Brain pericyte (primary cell): ENCODE measurements around the gene GRK4.
"Not testable (repeated sequence)": the region's sequence is repeated elsewhere in the genome, so short reads cannot be mapped to it uniquely, and the experiment has no call there.

ENCODE experiments used
- DNase-seq: peaks from one replicate; pipeline ENCODE4 v3.0.0-alpha.2; 2012; ENCODE audit warnings: low read depth, low spot score

Gene GRK4

GRCh38 chr4:2941138-2942036 is 22.0 kb upstream of the GRK4 start:
- no peak for DNase-seq

- DNase-seq, result no peak
Observed at GRCh38 chr4:2942037-2942531, 21.3 kb upstream of the GRK4 start.

DNA sequence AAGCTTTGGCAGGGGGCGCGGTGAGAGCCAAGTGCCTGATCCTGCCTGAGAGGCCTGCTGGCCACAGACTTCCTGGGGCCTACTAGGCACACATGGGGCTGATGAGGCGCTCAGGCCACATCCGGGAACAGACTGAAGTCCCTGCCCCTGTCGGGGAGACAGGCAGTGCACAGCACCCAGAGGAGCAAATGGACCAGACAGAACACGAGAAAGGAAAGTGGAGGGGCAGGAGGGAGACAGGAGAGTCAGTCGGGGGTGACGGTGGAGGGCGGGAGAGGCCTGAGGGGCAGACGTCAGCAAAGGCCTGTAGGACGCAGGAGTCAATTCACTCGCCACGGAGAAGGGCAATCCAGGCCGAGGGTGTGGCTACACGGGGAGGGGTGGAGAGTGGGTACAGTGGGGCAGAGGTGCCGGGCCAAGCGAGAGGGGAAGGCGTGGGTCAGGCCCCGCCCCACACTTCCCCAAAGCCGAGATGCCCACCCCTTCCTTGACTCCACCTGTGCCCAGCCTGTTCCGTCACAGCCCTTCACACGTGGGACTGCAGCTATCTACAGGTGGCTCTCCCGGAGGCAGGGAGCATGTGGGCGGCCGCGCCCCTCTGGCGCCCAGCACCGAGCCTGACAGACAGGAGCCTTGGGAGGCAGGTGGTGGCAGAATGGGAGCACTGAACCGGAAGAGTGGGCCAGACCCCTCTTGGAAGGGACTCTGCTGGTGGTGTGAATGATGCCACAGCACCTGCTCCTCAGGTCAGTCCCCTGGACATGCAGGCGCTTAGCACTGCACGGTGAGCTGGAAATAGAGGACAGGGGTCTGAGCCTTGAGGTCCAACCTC is 20.6 kb upstream of the GRK4 start:
- no peak for DNase-seq

DNA sequence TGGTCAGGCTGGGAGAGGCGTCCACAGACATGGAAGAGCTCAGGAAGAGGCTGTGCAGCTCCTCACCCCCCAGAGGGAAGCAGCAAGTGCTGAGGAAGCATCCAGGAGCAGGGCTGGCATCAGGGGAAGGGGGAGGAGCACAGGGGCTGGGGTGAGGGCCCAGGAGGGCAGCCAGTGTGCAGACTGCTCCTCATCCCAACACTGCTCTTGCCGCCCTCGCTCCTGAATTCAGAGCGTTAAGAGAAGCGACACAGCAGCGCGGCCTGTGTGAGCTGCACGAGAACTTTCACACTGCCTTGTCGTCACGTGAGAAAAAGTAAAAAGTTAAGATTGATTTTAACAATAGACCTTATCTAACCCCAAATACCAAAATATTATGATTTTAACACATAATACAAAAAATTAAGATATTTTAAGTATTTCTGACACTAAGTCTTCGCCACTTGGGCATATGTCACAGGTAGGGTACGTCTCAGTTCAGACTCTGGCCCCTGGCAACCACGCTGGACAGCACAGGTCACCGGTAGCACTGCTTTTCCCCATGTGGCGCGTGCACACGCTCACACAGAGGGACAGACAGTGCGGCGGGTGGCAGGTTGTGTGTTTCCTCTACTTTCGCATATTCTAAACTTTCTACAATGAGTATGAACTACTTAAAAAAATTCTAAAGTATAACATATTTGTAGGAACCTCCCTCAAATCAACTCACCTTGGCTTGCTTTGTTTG is 19.8 kb upstream of the GRK4 start:
- DNase-seq, result no peak

DNA sequence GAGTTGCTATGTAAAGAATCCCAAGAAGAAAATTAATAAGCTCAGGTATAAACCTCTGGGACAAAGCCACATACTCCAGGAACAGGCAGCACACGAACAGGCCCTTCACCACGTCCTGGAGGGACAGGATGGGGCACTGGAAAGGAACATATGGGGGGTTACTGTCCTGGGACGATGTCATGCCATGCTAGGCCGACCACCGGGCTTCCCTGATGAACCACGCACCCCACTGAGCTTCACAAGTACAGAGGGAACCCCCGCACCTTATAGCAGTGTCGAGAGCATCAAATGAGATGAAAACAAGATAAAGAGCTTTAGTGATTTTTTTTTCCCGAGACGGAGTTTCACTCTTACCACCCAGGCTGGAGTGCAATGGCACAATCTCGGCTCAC is 19.3 kb upstream of the GRK4 start:
- DNase-seq, result no peak

GRCh38 chr4:2944586-2945526 is 18.5 kb upstream of the GRK4 start:
- no peak for DNase-seq

DNA sequence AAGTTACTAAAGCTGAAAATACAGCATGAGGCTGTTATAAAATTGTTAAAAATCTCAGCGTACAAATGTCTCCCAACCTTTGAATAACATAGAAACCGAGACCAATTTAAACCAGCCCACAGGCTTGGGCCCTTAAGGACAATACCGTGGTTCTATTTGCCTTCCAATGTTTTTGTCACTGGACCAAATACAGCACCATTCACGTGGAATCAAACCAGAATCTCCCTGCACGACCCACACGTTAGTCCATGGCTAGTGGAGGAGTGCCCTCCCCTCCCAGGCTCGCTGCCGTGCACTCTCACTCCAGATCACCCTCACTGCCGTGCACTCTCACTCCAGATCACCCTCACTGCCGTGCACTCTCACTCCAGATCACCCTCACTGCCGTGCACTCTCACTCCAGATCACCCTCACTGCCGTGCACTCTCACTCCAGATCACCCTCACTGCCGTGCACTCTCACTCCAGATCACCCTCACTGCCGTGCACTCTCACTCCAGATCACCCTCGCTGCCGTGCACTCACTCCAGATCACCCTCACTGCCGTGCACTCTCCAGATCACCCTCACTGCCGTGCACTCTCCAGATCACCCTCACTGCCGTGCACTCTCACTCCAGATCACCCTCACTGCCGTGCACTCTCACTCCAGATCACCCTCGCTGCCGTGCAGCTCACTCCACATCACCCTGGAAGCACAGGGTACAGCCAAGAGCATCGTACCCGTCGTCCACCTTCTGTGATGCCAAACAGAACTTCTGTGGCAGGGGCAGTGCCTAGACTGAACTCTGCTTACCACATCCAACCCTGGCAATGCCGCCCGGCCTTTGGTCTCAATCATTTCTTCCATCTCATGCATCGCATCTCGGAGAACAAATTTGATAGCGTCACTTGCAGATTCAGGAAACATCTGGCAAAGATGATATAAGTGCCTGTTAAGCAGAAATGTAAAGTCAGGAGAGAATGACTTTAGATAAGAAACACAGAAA is 17.5 kb upstream of the GRK4 start:
- not testable (repeated sequence) for DNase-seq

DNA sequence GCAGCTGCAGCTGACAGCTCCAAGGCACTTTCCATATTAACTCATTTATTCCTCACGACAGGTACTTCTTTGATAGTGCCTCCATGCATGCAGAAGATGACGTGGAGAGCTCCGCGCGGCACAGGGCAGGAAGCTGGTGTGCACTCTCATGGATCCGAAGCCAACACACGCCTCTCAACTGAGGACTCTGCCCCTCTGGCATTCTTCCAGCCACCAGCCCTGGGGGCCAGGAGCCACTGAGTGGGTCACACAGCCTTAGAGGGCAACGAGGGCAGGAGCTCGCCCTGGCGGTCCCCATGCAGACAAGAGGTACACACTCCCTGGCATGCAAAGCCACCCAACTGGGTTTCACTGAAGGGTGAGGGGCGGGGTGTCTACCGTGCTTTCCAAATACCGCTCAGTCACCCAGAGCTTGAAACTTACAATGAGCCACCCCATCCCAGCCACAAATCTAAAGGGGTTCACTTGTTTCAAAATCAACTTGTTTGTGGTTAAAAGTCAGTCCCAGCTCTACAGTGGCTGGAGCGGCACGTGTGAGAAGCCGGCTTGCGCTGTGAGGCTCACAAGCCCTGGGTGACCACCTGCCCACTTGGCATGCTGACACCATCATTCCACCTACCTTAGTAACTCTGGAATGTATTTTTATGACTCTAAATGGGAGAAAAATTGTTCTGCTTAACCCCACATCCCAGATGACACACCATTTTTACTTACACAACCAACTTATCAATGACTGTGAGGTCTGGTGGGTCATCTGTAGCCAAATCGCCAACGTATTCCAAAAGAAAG is 16.4 kb upstream of the GRK4 start:
- DNase-seq, result no peak

- no peak for DNase-seq
Observed at GRCh38 chr4:2947926-2948325, 15.4 kb upstream of the GRK4 start.

DNA sequence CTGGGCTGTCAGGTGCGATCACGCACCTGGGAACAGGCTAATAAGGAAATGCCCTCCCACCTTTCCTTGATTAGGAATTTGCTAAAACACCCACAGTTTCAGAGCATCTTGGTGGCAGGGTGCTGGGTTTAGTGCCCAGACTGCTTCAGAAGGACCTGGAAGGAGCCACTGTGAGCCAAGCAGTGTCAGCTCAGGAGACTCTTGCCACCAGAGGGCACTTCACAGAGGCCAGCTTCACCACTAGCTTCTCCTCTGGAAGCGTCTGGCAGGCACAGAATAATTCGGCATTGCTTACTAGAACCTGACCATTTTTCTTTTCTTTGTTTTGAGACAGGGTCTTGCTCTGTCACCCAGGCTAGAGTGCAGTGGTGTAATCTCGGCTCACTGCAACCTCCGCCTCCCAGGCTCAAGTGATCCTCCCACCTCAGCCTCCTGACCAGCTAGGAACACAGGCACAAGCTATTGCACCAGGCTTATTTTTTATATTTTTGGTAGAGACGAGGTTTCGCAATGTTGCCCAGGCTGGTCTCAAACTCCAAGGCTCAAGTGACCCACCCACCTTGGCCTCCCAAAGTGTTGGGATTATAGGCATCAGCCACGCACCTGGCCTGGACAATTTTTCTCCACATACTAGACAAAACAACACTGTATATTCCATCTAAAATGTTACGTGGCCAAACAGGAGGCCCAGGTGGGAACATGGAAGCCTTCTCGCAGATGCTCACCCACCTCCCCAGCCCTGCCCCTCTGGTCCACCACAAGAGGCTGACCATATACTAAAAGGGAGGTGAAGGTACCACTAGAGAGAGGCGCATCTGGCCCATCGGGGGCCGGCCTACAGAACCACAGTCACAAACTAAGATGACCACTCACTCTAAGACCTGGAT is 14.2 kb upstream of the GRK4 start:
- DNase-seq, result no peak

- DNase-seq, result no peak
Observed at GRCh38 chr4:2949782-2950125, 13.6 kb upstream of the GRK4 start.

DNA sequence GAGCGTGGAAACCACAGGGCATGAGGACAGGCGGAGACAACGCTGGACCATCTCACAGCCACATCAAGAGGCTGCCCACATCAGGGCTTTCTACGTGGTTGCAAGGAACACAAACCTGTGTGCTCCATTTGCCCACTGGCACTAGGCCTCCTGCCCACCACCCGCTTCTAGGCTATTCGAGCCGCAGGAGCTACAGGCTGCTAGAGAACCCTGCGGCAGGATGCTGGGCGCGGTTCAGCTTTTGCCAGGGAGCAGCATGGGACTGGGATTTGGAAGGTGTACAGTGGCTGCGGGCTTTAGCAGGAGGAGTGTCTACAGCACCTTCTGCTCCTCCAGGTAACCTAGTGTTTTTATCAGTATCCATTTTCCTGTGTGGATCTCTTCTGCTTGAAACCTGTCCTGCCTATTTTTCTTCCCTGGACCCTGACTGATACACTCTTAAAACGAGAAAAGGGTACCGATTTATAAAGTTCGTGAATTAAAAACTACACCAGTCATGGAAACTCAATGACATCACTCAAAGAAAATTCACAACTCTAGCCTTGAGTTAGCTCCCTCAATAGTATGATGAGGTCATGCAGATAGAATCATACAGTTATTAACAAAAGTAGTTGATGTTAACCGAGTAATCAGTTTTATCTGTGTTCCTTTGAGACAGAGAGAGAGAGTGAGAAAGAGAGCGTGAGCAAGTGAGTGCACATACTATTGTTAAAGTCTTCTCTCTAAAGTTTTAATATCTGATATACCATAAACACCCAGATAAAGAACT is 13.0 kb upstream of the GRK4 start:
- no peak for DNase-seq

DNA sequence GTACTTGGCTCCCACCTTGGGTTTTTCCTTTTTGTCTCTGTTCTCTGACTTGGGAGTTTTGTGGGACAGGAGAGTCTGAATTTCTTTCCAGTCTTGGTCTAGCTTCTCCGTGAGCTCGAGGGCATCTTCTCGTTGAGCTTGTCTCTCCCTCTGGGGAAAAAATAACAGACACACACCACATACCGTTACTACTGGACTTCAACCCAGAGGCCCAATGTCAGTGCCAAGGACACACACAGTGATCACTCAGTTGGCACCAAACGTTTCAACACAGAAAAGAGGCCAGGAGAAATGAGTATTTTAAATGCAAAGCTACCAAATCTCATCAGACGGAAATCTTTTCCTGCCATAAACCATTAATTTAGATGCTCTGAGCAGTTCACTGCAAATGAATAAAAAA is 9.9 kb upstream of the GRK4 start:
- DNase-seq, result no peak

DNA sequence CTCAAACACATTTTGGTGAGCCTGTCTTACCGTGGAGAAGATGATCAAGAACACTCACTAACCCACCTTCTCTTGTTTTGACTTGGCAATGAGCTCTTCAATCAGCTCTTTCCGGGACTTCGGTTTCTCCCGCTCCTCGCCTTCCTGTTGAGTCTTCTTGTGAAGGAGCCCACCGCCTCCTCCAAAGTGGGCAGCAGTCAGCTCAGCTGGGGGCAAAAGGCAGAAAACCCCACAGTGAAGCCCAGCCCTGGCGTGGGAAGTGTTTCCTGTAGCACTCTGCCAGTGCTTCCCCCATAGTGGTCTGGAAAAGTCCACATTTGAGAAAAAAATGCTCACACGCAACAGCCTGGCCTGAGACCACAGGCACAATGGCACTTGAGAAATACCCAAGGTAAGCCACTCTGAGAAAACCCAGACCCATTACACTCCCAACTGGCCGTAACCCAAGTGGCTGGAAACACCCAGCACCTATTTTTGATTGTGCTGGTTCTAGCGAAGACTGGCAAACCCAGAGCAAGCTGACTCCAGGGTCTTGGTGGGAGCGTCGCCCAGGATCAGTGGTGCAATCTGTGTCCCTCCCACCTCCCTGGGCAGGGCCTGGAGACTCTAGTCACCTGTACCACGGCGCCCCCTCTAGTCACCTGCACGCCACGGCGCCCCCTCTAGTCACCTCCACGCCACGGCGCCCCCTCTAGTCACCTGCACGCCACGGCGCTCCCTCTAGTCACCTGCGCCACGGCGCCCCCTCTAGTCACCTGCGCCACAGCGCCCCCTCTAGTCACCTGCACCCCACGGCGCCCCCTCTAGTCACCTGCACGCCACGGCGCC is 8.8 kb upstream of the GRK4 start:
- no peak for DNase-seq

GRCh38 chr4:2955186-2956044 is 8.0 kb upstream of the GRK4 start:
- DNase-seq, result not testable (repeated sequence)
